H9 (cell line): Measurements from ENCODE around the gene CFAP45. TPM values are rescaled to one million over a fixed set of nuclear protein-coding genes. Genes with fewer than 3 reads are reported as not detected.

Experiments used
- DNase-seq: peaks from one replicate; pipeline ENCODE4 v3.0.0-alpha.2; 2017
- H2AFZ ChIP-seq: one replicate; pipeline ENCODE4 v1.6.1; 2013; ENCODE audit warnings: mild to moderate bottlenecking, low read length, control low read depth, moderate library complexity
- H2AK5ac ChIP-seq: 2 replicates; pipeline ENCODE4 v1.6.1; 2013; ENCODE audit warnings: low read length, control low read depth, mixed read lengths; ENCODE audit not compliant: insufficient read length
- H2BK120ac ChIP-seq: one replicate; pipeline ENCODE4 v1.6.1; 2013; ENCODE audit warnings: low read depth, mild to moderate bottlenecking, low read length, control low read depth, inconsistent platforms; ENCODE audit not compliant: poor library complexity, severe bottlenecking
- H2BK12ac ChIP-seq: 2 replicates; pipeline ENCODE4 v1.6.1; 2013; ENCODE audit warnings: low read length, control low read depth, mixed read lengths, low read depth; ENCODE audit not compliant: insufficient read length
- H2BK15ac ChIP-seq: 2 replicates; pipeline ENCODE4 v1.6.1; 2013; ENCODE audit warnings: low read depth, low read length, control low read depth
- H2BK20ac ChIP-seq: one replicate; pipeline ENCODE4 v1.6.1; 2013; ENCODE audit warnings: low read depth, mild to moderate bottlenecking, low read length, control low read depth, inconsistent platforms; ENCODE audit not compliant: poor library complexity, severe bottlenecking
- H2BK5ac ChIP-seq: 2 replicates; pipeline ENCODE4 v1.6.1; 2013; ENCODE audit warnings: low read length, control low read depth, mixed read lengths; ENCODE audit not compliant: insufficient read length
- H3K14ac ChIP-seq: 2 replicates; pipeline ENCODE4 v1.6.1; 2013; ENCODE audit warnings: low read length, control low read depth; ENCODE audit not compliant: insufficient read depth
- H3K18ac ChIP-seq: 2 replicates; pipeline ENCODE4 v1.6.1; 2013; ENCODE audit warnings: low read depth, mild to moderate bottlenecking, mixed read lengths, low read length, control low read depth; ENCODE audit not compliant: insufficient read length
- H3K23ac ChIP-seq: 2 replicates; pipeline ENCODE4 v1.6.1; 2013; ENCODE audit warnings: low read length, control low read depth, mixed read lengths, low read depth; ENCODE audit not compliant: insufficient read length
- H3K23me2 ChIP-seq: 2 replicates; pipeline ENCODE4 v1.6.1; 2013; ENCODE audit warnings: low read depth, mild to moderate bottlenecking, mixed read lengths, low read length, control low read depth; ENCODE audit not compliant: insufficient read length, poor library complexity, severe bottlenecking
- H3K27ac ChIP-seq: 2 replicates; pipeline ENCODE4 v1.5.1; 2013; ENCODE audit warnings: low read length, control low read depth, mixed read lengths, low read depth; ENCODE audit not compliant: insufficient read length
- H3K27me3 ChIP-seq: 2 replicates; pipeline ENCODE4 v1.6.1; 2013; ENCODE audit warnings: low read length, control low read depth, inconsistent platforms; ENCODE audit not compliant: insufficient read depth
- H3K4ac ChIP-seq: 2 replicates; pipeline ENCODE4 v1.6.1; 2013; ENCODE audit warnings: low read depth, mild to moderate bottlenecking, control low read depth, inconsistent platforms, low read length, moderate library complexity
- H3K4me1 ChIP-seq: 2 replicates; pipeline ENCODE4 v1.6.1; 2013; ENCODE audit warnings: low read length, control low read depth, inconsistent platforms; ENCODE audit not compliant: insufficient read depth
- H3K4me2 ChIP-seq: 2 replicates; pipeline ENCODE4 v1.6.1; 2013; ENCODE audit warnings: low read length, control low read depth, mixed read lengths; ENCODE audit not compliant: insufficient read length, insufficient read depth
- H3K56ac ChIP-seq: 2 replicates; pipeline ENCODE4 v1.6.1; 2013; ENCODE audit warnings: low read depth, mild to moderate bottlenecking, mixed read lengths, low read length, control low read depth; ENCODE audit not compliant: insufficient read length
- H3K79me1 ChIP-seq: 2 replicates; pipeline ENCODE4 v1.6.1; 2013; ENCODE audit warnings: low read depth, mild to moderate bottlenecking, moderate library complexity, low read length, control low read depth, inconsistent platforms; ENCODE audit not compliant: insufficient read depth, poor library complexity, severe bottlenecking
- H3K79me2 ChIP-seq: 2 replicates; pipeline ENCODE4 v1.6.1; 2013; ENCODE audit warnings: low read length, control low read depth, inconsistent platforms; ENCODE audit not compliant: insufficient read depth
- H3K9ac ChIP-seq: 2 replicates; pipeline ENCODE4 v1.6.1; 2013; ENCODE audit warnings: low read length, control low read depth, mixed read lengths; ENCODE audit not compliant: insufficient read length; ENCODE audit errors: extremely low read depth
- H3K9me3 ChIP-seq: one replicate; pipeline ENCODE4 v1.6.1; 2013; ENCODE audit warnings: low read depth, low read length, inconsistent platforms; ENCODE audit not compliant: control insufficient read depth
- H3T11ph ChIP-seq: one replicate; pipeline ENCODE4 v1.6.1; 2013; ENCODE audit warnings: mild to moderate bottlenecking, low read length, control low read depth, inconsistent platforms
- H4K20me1 ChIP-seq: one replicate; pipeline ENCODE4 v1.6.1; 2013; ENCODE audit not compliant: control insufficient read depth, insufficient read length, insufficient read depth
- H4K5ac ChIP-seq: 2 replicates; pipeline ENCODE4 v1.6.1; 2013; ENCODE audit warnings: low read depth, mild to moderate bottlenecking, mixed read lengths, low read length, control low read depth; ENCODE audit not compliant: insufficient read length
- H4K8ac ChIP-seq: replicated peaks from 2 replicates; pipeline ENCODE4 v1.6.1; 2013; ENCODE audit warnings: low read length, control low read depth, mixed read lengths, low read depth; ENCODE audit not compliant: insufficient read length
- H4K91ac ChIP-seq: 2 replicates; pipeline ENCODE4 v1.6.1; 2013; ENCODE audit warnings: low read depth, mild to moderate bottlenecking, moderate library complexity, mixed read lengths, low read length, control low read depth; ENCODE audit not compliant: insufficient read length
- H3K27ac Mint-ChIP-seq, 3 experiments: 2 replicates in 2 of 3; 3 replicates in 1 of 3; pipeline ENCODE4 v1.8.0; 2020 to 2021; ENCODE audit warnings: mixed read lengths in 3 of 3, mild to moderate bottlenecking in 1 of 3, moderate library complexity in 1 of 3
- H3K27me3 Mint-ChIP-seq: 2 replicates; pipeline ENCODE4 v1.8.0; 2021; ENCODE audit warnings: low read depth, mild to moderate bottlenecking, moderate library complexity, mixed read lengths
- H3K36me3 Mint-ChIP-seq, 3 experiments: 2 replicates in 2 of 3; 3 replicates in 1 of 3; pipeline ENCODE4 v1.8.0; 2020 to 2021; ENCODE audit warnings: low read depth in 3 of 3, mixed read lengths in 3 of 3; ENCODE audit not compliant: insufficient read depth in 1 of 3
- H3K4me1 Mint-ChIP-seq, 2 experiments: 2 replicates each; pipeline ENCODE4 v1.8.0; 2020; ENCODE audit warnings: mixed read lengths in 2 of 2
- H3K4me3 Mint-ChIP-seq, 2 experiments: 2 replicates in 1 of 2; 3 replicates in 1 of 2; pipeline ENCODE4 v1.8.0; 2020 to 2021; ENCODE audit warnings: mild to moderate bottlenecking in 2 of 2, mixed read lengths in 2 of 2, moderate library complexity in 1 of 2
- H3K9me3 Mint-ChIP-seq, 2 experiments: 2 replicates in 1 of 2; 3 replicates in 1 of 2; pipeline ENCODE4 v1.8.0; 2020; ENCODE audit warnings: mild to moderate bottlenecking in 2 of 2, mixed read lengths in 2 of 2, moderate library complexity in 1 of 2
- CTCF ChIP-seq: fragments of 200-600 bp; sonication (generic); conservative IDR thresholded peaks from 3 replicates; pipeline ENCODE4 v1.8.0; 2021; ENCODE audit warnings: antibody characterized with exemption, mild to moderate bottlenecking
- WGBS: extraction: QIAGEN DNeasy Blood & Tissue Kit; methylation state at CpG from one replicate; pipeline ENCODE4 v1.1.7; 2013; ENCODE audit warnings: missing lambda C conversion rate, low lambda C conversion rate, mixed read lengths; ENCODE audit not compliant: insufficient read length; ENCODE audit errors: extremely low coverage; 5-methylcytosine and 5-hydroxymethylcytosine counted together
- total RNA-seq: library from RNA; stranded (reverse); gene quantifications from 2 replicates; pipeline ENCODE4 v1.2.1, GENCODE V29; 2021

CFAP45 gene
- total RNA-seq, 1 experiment from 2014 or later = 0.85 TPM

- no peak overlapping the region for H3K27ac ChIP-seq
- Mint-ChIP-seq H3K4me1 (peaks cover 46 to 71% of the 10 kb centered on the region in 2 experiments), H3K4me3 (no peak overlapping the region; a peak in 1 of 5 replicates)
Observed at GRCh38 chr1:159941141-159941540, 41.2 kb upstream of the CFAP45 start.

More at GRCh38 chr1:159941141-159941540, 41.2 kb upstream of the CFAP45 start:
- H3K56ac ChIP-seq = no peak overlapping the region
- no peaks in the 10 kb centered on the region for H3K27me3 ChIP-seq
- no peak overlapping the region for H4K8ac ChIP-seq
- no peak overlapping the region for H2AK5ac ChIP-seq
- H3K23ac ChIP-seq = no peak overlapping the region
- DNase-seq = no peak
- no peak for TF ChIP-seq CTCF
- no peak overlapping the region for H2BK12ac ChIP-seq
- H2BK120ac ChIP-seq = no peak overlapping the region
- no peak overlapping the region for H4K91ac ChIP-seq
- peaks cover 8 to 13% (median 9%) of the 10 kb centered on the region in 3 experiments; a peak in 6 of 7 replicates for H3K36me3 Mint-ChIP-seq
- H3K23me2 ChIP-seq = peaks cover 10% of the 10 kb centered on the region
- no peak overlapping the region for H3K4me2 ChIP-seq
- H3T11ph ChIP-seq = no peak overlapping the region
- H3K9me3 ChIP-seq = no peaks in the 10 kb centered on the region
- H2BK15ac ChIP-seq = no peak overlapping the region
- peak overlapping the region; percentile 46 for H3K18ac ChIP-seq
- H4K20me1 ChIP-seq = no peaks in the 10 kb centered on the region
- H3K9me3 Mint-ChIP-seq = no peaks in the 10 kb centered on the region
- no peaks in the 10 kb centered on the region; the same call in 1 of the 2 replicates for H3K4me1 ChIP-seq
- no peak overlapping the region for H2BK20ac ChIP-seq
- H3K14ac ChIP-seq = peak overlapping the region; percentile 8
- H2AFZ ChIP-seq = no peak overlapping the region
- peaks cover 1% of the 10 kb centered on the region for H3K27me3 Mint-ChIP-seq
- H3K79me1 ChIP-seq = no peaks in the 10 kb centered on the region
- H3K9ac ChIP-seq = no peak overlapping the region
- H3K79me2 ChIP-seq = no peaks in the 10 kb centered on the region
- H4K5ac ChIP-seq = no peak overlapping the region
- peak overlapping the region in 1 of 3 experiments; percentile 55; a peak in 2 of 7 replicates for H3K27ac Mint-ChIP-seq
- no peak overlapping the region for H3K4ac ChIP-seq
- no peak overlapping the region for H2BK5ac ChIP-seq
- no CpG with 5 or more reads among the region's 5 CpGs for WGBS
